Activated T-helper 1 cell treated with anti-CD3 and anti-CD28 coated beads, Interleukin-2, amount 50 U/mL, for 16 hours (primary cell): ENCODE results near the gene PRAMEF26.
"Not testable (repeated sequence)": the region's sequence is repeated elsewhere in the genome, so short reads cannot be mapped to it uniquely, and the experiment has no call there.

Source experiments
- DNase-seq, 2 donors: peaks; one replicate each; pipeline ENCODE4 v3.0.0-alpha.2; 2020; ENCODE audit warnings: low read depth in 1 of 2, low spot score in 1 of 2

PRAMEF26 gene

GRCh38 chr1:13155909-13156308 is at the start of gene PRAMEF26:
TSS of gene PRAMEF26 (minus strand) at chr1:13156009. CDS start at chr1:13153095, 2,914 bp downstream.
- not testable (repeated sequence) for DNase-seq

DNA sequence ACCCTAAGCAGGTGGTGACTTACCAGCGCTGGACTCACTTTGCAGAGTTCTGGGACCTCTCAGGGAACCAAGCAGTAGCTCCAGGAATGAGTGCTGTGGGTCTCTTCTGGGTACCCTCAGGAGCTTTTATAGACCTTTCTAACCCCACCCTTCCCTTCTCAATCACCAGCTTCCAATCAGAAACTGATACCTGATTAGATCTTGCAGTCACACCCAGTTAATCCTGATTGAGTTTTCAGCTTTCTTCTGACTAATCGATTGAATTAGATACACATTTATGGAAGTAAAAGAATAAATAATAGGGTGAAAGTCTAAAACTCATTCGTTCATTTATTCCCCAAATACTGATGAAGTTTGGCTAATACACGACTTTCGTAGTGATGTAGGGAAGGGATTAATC is 45.5 kb upstream of the PRAMEF26 start, which contains the start of gene PRAMEF13:
PRAMEF13 (minus strand) TSS at position 101 of the 400 bp plus-strand sequence. CDS start 1,820 bp downstream, outside the sequence.
- not testable (repeated sequence) for DNase-seq

- DNase-seq, result not testable (repeated sequence)
These were observed 15.7 kb upstream of the PRAMEF26 start, which contains the start of gene PRAMEF9 for GRCh38 chr1:13171548-13171947. TSS of gene PRAMEF9 (plus strand) at chr1:13171848. CDS start at chr1:13175281, 3,433 bp downstream.

DNA sequence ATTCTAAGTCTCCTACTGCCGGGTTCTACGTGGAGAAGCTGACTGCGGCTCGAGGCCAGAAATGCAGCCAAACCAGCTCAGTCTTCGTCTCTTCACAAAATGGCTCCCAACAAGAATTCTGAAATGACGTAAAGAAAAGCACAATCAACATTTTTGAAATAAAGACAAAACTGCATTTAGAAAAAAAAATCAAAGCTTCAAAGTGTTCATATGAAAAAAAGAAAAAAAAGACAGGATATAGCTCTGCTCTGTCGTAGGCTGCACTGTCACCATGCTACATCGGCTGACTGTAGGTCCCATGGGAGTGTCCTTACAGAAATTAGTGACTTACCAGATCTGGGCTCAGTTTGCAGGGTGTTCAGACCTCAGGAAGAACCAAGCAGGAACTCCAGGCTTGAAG is 9.7 kb upstream of the PRAMEF26 start, which contains the start of gene HNRNPCL4:
HNRNPCL4 (minus strand) TSS at position 101 of the 400 bp plus-strand sequence. CDS start 164 bp downstream, outside the sequence.
- DNase-seq, result not testable (repeated sequence)

- DNase-seq, result not testable (repeated sequence)
These were observed 39.1 kb downstream of the PRAMEF26 start, which contains the start of gene HNRNPCL2 for GRCh38 chr1:13116754-13117153. TSS of gene HNRNPCL2 (minus strand) at chr1:13116854. CDS start at chr1:13116400, 454 bp downstream.
